WTC11 (cell line): ENCODE measurements around the gene ACHE. TPM values are rescaled to one million over a fixed set of nuclear protein-coding genes. Genes with fewer than 3 reads are reported as not detected.

Experiments
- ATAC-seq: fragments of 200-7000 bp; cut with Tn5 transposase; 2 replicates; pipeline ENCODE4 v1.10.0; 2021; ENCODE audit warnings: mild to moderate bottlenecking, moderate library complexity
- CTCF ChIA-PET: fragments of 300-600 bp; sonication (Branson Sonifier 250); formaldehyde crosslinking; loops from one replicate; lab custom pipeline; 2021; ENCODE audit warnings: antibody characterized with exemption; lab: Charles Lee
- POLR2A ChIA-PET: fragments of 350-600 bp; sonication (Branson Sonifier 250); formaldehyde crosslinking; loops from one replicate; lab custom pipeline; 2021; ENCODE audit warnings: antibody characterized with exemption; lab: Charles Lee
- DNase-seq: peaks from one replicate; pipeline ENCODE4 v3.0.0; 2021; ENCODE audit warnings: low spot score
- H3K27ac Mint-ChIP-seq: 2 replicates; pipeline ENCODE4 v1.8.0; 2021; ENCODE audit warnings: mixed read lengths
- H3K27me3 Mint-ChIP-seq: 2 replicates; pipeline ENCODE4 v1.8.0; 2021; ENCODE audit warnings: low read depth, mild to moderate bottlenecking, moderate library complexity, mixed read lengths
- H3K36me3 Mint-ChIP-seq: 2 replicates; pipeline ENCODE4 v1.8.0; 2021; ENCODE audit warnings: mixed read lengths
- H3K4me1 Mint-ChIP-seq: 2 replicates; pipeline ENCODE4 v1.8.0; 2022; ENCODE audit warnings: mixed read lengths
- H3K4me3 Mint-ChIP-seq: 2 replicates; pipeline ENCODE4 v1.8.0; 2021; ENCODE audit warnings: mild to moderate bottlenecking, moderate library complexity, mixed read lengths
- H3K9me3 Mint-ChIP-seq: 2 replicates; pipeline ENCODE4 v1.8.0; 2021; ENCODE audit warnings: mixed read lengths
- AFF4 ChIP-seq: sonication (generic); formaldehyde crosslinking; IDR thresholded peaks from 2 replicates; pipeline ENCODE4 v1.8.1; 2023; ENCODE audit warnings: mild to moderate bottlenecking, missing genetic modification reagents, borderline replicate concordance
- FOXK1 ChIP-seq: sonication (generic); formaldehyde crosslinking; IDR thresholded peaks from 2 replicates; pipeline ENCODE4 v1.8.0; 2022; ENCODE audit warnings: mild to moderate bottlenecking, moderate library complexity, missing genetic modification reagents
- FOXP4 ChIP-seq: sonication (generic); formaldehyde crosslinking; IDR thresholded peaks from 2 replicates; pipeline ENCODE4 v1.8.0; 2022; ENCODE audit warnings: mild to moderate bottlenecking, missing genetic modification reagents
- GTF2I ChIP-seq: fragments of 250-450 bp; sonication (Bioruptor Pico); conservative IDR thresholded peaks from 2 replicates; pipeline ENCODE4 v1.4.0; 2021; ENCODE audit warnings: mild to moderate bottlenecking
- KAT7 ChIP-seq: sonication (generic); formaldehyde crosslinking; IDR thresholded peaks from 2 replicates; pipeline ENCODE4 v1.8.1; 2023; ENCODE audit warnings: missing genetic modification reagents, mild to moderate bottlenecking, borderline replicate concordance
- MXD4 ChIP-seq: fragments of 250-450 bp; sonication (Bioruptor Pico); IDR thresholded peaks from 2 replicates; pipeline ENCODE4 v1.8.0; 2021; ENCODE audit warnings: mild to moderate bottlenecking, moderate library complexity, borderline replicate concordance
- NR2C2 ChIP-seq: sonication (generic); formaldehyde crosslinking; IDR thresholded peaks from 2 replicates; pipeline ENCODE4 v1.8.0; 2022; ENCODE audit warnings: mild to moderate bottlenecking, missing genetic modification reagents
- PREB ChIP-seq: sonication (generic); formaldehyde crosslinking; IDR thresholded peaks from 2 replicates; pipeline ENCODE4 v1.8.1; 2022; ENCODE audit warnings: mild to moderate bottlenecking, missing genetic modification reagents, moderate library complexity, borderline replicate concordance
- RELA ChIP-seq: sonication (generic); formaldehyde crosslinking; IDR thresholded peaks from 2 replicates; pipeline ENCODE4 v1.8.1; 2022; ENCODE audit warnings: missing genetic modification reagents, mild to moderate bottlenecking, borderline replicate concordance
- SOX15 ChIP-seq: fragments of 250-450 bp; sonication (Bioruptor Pico); IDR thresholded peaks from 2 replicates; pipeline ENCODE4 v1.9.0; 2021; ENCODE audit warnings: mild to moderate bottlenecking
- SP1 ChIP-seq: sonication (generic); formaldehyde crosslinking; conservative IDR thresholded peaks from 2 replicates; pipeline ENCODE4 v1.8.1; 2022; ENCODE audit warnings: missing genetic modification reagents
- TCF7 ChIP-seq: sonication (generic); formaldehyde crosslinking; IDR thresholded peaks from 2 replicates; pipeline ENCODE4 v1.8.0; 2022; ENCODE audit warnings: mild to moderate bottlenecking, low read depth, missing genetic modification reagents, moderate library complexity
- ZBTB43 ChIP-seq: sonication (generic); formaldehyde crosslinking; IDR thresholded peaks from 2 replicates; pipeline ENCODE4 v1.8.1; 2023; ENCODE audit warnings: mild to moderate bottlenecking, missing genetic modification reagents
- ZNF263 ChIP-seq: sonication (generic); formaldehyde crosslinking; IDR thresholded peaks from 2 replicates; pipeline ENCODE4 v1.8.1; 2022; ENCODE audit warnings: low read depth, mild to moderate bottlenecking, moderate library complexity, missing genetic modification reagents
- ZNF416 ChIP-seq: fragments of 250-450 bp; sonication (Bioruptor Pico); IDR thresholded peaks from 2 replicates; pipeline ENCODE4 v1.9.0; 2021; ENCODE audit warnings: mild to moderate bottlenecking, inconsistent platforms
- total RNA-seq: library from RNA; stranded (reverse); gene quantifications from 3 replicates; pipeline ENCODE4 v1.2.3, GENCODE V29; 2021
- TF ChIP-seq, protein P1 (sequence below): sonication (generic); formaldehyde crosslinking; IDR thresholded peaks from 2 replicates; pipeline ENCODE4 v1.8.0; 2022; ENCODE audit warnings: mild to moderate bottlenecking, missing genetic modification reagents
- TF ChIP-seq, protein P2 (sequence below): sonication (generic); formaldehyde crosslinking; IDR thresholded peaks from 2 replicates; pipeline ENCODE4 v1.8.1; 2022; ENCODE audit warnings: low read depth, mild to moderate bottlenecking, moderate library complexity, missing genetic modification reagents, borderline replicate concordance
- TF ChIP-seq, protein P3 (sequence below): sonication (generic); formaldehyde crosslinking; conservative IDR thresholded peaks from 2 replicates; pipeline ENCODE4 v1.8.1; 2022; ENCODE audit warnings: mild to moderate bottlenecking, missing genetic modification reagents
- TF ChIP-seq, protein P4 (sequence below): sonication (generic); formaldehyde crosslinking; IDR thresholded peaks from 2 replicates; pipeline ENCODE4 v1.8.1; 2022; ENCODE audit warnings: missing genetic modification reagents, borderline replicate concordance

The ACHE gene
- total RNA-seq, 1 experiment from 2014 or later: 7.7 TPM

DNA sequence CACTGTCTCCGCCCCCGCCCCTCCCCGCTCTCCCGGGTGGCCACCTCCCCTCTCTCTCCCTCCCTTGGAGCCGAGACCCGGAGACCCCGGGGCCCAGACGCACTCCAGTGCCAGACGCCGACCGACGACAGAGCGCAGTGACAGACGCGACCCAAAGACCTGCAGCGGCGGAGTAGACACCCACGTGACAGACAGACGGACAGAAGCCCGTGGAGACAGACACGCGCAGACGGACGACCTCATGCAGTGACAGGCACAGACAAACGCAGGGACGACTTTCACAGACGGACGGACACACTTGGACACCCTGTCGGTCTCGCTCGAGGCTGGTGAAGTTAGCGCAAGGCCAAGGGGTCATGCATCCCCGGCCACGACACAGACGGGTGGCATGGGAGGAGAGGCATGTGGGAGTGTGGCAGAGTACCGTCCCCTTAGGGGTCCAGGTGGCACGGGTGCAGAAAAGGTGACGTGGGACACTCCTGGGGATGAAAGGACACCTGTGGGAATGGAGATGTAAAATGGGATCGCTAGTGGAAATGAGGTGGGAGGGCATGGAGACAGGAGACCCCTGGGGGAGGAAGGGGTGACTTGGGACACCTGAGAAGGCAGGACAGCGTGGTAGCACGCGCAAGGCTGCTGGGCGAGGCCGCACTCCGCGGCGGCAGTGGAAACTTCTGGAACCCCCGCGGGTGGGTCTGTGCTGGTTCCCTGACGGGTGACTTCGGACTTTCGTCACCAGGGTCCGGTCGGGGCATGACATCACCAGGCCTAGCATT, 456 bp upstream of the ACHE start (continued):
- TF ChIP-seq, protein P1, sequence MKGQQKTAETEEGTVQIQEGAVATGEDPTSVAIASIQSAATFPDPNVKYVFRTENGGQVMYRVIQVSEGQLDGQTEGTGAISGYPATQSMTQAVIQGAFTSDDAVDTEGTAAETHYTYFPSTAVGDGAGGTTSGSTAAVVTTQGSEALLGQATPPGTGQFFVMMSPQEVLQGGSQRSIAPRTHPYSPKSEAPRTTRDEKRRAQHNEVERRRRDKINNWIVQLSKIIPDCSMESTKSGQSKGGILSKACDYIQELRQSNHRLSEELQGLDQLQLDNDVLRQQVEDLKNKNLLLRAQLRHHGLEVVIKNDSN: peak; percentile 48; the same call in 1 of the 2 replicates

- Mint-ChIP-seq H3K4me1 (peaks cover 32% of the 10 kb centered on the region), H3K27ac (no peak overlapping the region), H3K9me3 (no peaks in the 10 kb centered on the region), H3K27me3 (peaks cover 32% of the 10 kb centered on the region), H3K4me3 (peak overlapping the region; percentile 58), H3K36me3 (no peaks in the 10 kb centered on the region)
- DNase-seq: peak; percentile 95
- ATAC-seq: peak; percentile 43
- CTCF ChIA-PET: interaction anchor here (0.5 to 3.2 kb wide), 33 partner anchors 16 to 349 kb away, joined by 3 to 30 read pairs (median 4); partner anchors contain the start of genes MUC3A, PLOD3, POP7 and SRRT
- POLR2A ChIA-PET: interaction anchor here (1.4 kb wide), 1 partner anchor 71 kb away, joined by 4 read pairs; no protein-coding TSS in a partner anchor
- TF ChIP-seq RELA (CRISPR knock-in tag) (no peak), FOXK1 (CRISPR knock-in tag) (no peak), PREB (CRISPR knock-in tag) (no peak), ZBTB43 (CRISPR knock-in tag) (no peak), FOXP4 (CRISPR knock-in tag) (no peak), SP1 (0 out of 2 replicates have a peak, but pooled peaks have one; percentile 24), ZNF263 (CRISPR knock-in tag) (no peak), ZNF416 (no peak), MXD4 (no peak), KAT7 (no peak), GTF2I (no peak), AFF4 (CRISPR knock-in tag) (no peak), NR2C2 (CRISPR knock-in tag) (no peak), TCF7 (CRISPR knock-in tag) (no peak), SOX15 (no peak)
- TF ChIP-seq, protein P2, sequence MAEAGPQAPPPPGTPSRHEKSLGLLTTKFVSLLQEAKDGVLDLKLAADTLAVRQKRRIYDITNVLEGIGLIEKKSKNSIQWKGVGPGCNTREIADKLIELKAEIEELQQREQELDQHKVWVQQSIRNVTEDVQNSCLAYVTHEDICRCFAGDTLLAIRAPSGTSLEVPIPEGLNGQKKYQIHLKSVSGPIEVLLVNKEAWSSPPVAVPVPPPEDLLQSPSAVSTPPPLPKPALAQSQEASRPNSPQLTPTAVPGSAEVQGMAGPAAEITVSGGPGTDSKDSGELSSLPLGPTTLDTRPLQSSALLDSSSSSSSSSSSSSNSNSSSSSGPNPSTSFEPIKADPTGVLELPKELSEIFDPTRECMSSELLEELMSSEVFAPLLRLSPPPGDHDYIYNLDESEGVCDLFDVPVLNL (CRISPR knock-in tag): no peak
- TF ChIP-seq, protein P3, sequence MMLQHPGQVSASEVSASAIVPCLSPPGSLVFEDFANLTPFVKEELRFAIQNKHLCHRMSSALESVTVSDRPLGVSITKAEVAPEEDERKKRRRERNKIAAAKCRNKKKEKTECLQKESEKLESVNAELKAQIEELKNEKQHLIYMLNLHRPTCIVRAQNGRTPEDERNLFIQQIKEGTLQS (CRISPR knock-in tag): no peak
- TF ChIP-seq, protein P4, sequence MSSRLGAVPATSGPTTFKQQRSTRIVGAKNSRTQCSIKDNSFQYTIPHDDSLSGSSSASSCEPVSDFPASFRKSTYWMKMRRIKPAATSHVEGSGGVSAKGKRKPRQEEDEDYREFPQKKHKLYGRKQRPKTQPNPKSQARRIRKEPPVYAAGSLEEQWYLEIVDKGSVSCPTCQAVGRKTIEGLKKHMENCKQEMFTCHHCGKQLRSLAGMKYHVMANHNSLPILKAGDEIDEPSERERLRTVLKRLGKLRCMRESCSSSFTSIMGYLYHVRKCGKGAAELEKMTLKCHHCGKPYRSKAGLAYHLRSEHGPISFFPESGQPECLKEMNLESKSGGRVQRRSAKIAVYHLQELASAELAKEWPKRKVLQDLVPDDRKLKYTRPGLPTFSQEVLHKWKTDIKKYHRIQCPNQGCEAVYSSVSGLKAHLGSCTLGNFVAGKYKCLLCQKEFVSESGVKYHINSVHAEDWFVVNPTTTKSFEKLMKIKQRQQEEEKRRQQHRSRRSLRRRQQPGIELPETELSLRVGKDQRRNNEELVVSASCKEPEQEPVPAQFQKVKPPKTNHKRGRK (CRISPR knock-in tag): no peak
These were observed 608 bp downstream of the ACHE start for GRCh38 chr7:100894860-100895700.
